GM18873 (cell line): Measurements from ENCODE around the gene OCEL1.
A peak's percentile ranks its signal among the peaks of the same experiment; 100 is the strongest.

Experiments
- ATAC-seq: cut with Tn5 transposase; IDR thresholded peaks from one replicate; pipeline ENCODE4 v1.9.1; 2021; ENCODE audit warnings: mild to moderate bottlenecking, moderate library complexity, moderate number of reproducible peaks; ENCODE audit not compliant: unreplicated experiment, low FRiP score

Gene OCEL1

DNA sequence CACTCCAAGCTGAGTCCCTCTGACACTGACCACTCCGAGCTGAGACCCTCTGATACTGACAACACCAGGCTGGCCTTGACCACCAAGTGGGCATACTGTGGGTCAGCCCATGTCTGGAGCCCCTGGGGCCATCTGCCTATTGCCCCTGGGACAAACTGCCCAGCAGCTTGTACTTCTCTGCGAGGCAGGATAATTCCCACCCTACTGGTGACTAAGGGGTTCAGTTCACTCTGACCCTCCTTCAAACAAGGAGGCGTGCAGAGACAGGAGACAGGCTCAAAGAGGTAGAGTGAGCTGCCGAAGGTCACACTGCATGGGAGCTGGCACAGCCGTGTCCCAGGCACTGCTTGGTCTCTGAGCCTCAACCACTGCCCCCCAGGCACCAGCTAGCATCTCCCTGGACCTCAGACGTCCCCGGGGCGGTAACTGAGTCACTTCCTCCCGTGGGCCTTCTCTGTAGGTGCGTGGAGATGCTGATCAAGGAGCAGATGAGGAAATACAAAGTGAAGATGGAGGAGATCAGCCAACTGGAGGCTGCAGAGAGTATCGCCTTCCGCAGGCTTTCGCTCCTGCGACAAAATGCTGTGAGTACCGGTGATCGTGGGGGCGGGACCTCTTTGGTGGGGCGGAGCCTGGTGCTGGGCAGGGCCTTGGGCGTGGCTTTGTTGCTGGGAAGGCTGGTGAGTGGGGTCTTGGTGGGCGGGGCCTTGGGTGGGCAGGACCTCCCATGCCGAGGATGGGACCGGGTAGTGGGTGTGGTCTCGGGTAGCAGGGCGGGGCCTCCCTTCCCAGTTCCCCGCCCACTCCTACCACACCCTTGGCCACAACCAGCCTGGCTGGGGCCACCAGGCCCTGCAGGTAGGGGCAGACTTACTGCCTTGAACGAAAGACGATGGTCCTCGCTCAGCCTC is 16.6 kb upstream of the OCEL1 start:
- no peak for ATAC-seq

GRCh38 chr19:17210296-17210695 is 15.7 kb upstream of the OCEL1 start:
- ATAC-seq: no peak

- ATAC-seq: no peak
These were observed 14.2 kb upstream of the OCEL1 start for GRCh38 chr19:17211547-17212446.

GRCh38 chr19:17213334-17213733 is 12.7 kb upstream of the OCEL1 start:
- ATAC-seq: no peak

- no peak for ATAC-seq
These were observed 11.4 kb upstream of the OCEL1 start for GRCh38 chr19:17214508-17215126.

DNA sequence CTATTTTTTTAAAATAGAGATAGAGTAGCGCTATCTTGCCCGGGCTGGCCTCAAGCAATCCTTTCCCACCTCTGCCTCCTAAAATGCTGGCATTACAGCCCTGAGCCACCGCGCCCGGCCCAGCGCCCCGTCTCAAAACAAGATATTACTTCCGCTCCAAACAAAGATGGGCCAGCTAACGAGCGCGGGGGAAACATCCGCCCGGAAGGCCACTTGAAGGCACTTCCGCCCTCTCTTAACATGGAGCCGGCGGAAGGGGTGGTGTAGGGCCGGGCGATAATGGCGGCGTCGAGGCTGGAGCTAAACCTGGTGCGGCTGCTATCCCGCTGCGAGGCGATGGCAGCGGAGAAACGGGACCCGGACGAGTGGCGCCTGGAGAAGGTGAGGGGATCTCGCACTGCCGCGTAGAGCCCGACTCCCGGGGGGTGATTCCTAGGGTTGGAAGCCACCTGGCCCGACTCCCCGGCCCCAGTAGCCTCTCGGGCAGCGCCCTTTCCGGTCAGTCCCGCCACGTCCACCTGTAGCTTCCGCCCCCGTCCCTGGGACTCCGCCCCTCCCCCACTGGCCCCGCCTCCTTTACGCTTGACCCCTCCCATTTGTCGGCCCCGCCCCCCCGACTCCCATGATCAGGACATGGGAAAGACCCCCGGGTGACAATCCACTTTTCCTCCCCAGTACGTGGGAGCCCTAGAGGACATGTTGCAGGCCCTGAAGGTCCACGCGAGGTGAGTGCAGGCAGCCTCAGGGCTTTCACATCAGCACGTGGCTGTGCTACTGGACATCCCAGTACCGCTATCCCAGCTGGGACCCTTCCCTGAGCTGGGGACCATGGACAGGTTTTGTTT is 10.7 kb upstream of the OCEL1 start, which contains the start of gene USE1:
Gene USE1 (plus strand): TSS at position 231 of the 845 bp plus-strand sequence. CDS start 49 bp downstream, at position 280.
- ATAC-seq: peak; percentile 52

- ATAC-seq: no peak
These were observed 9.9 kb upstream of the OCEL1 start for GRCh38 chr19:17216058-17216670.

DNA sequence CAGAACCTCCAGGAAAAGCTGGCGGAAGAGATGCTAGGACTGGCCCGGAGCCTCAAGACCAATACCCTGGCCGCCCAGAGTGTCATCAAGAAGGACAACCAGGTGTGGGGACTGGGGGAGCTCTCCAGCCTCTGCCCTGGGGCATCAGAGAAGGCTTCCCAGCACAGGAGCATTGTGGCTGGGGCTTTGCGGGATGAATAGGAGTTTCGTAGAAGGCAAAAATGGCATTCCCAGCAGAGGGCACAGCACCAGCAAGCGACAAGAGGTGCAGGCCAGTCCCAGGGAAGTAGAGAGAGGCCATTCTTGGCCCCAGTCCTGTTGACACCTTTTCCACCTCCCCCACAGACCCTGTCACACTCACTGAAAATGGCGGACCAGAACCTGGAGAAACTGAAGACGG is 6.7 kb upstream of the OCEL1 start:
- no peak for ATAC-seq

DNA sequence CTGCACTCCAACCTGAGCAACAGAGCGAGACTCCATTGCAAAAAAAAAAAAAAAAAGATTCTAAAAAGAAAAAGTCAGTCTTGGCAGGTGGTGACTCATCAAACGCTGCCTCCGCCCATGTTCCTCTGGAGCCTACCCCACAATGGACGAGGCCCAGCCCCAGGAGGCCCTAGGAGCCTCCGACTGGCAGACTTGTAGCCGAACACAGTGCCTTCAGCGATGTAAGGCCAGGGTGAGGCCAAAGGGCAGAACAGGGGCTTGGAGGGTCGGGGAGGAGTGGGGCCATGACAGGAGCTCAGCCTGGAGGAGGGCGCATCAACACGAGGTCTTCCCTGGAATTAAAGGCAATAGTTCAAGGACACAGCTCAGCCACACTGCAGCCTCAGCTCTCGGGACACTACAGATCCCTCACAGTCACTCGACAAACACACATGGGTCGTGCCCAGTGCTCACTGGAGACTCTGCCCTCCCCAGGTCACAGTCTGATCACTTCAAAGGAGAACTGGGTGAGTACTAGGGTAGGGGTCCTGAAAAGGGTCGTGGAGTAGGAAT is 5.7 kb upstream of the OCEL1 start:
- no peak for ATAC-seq

DNA sequence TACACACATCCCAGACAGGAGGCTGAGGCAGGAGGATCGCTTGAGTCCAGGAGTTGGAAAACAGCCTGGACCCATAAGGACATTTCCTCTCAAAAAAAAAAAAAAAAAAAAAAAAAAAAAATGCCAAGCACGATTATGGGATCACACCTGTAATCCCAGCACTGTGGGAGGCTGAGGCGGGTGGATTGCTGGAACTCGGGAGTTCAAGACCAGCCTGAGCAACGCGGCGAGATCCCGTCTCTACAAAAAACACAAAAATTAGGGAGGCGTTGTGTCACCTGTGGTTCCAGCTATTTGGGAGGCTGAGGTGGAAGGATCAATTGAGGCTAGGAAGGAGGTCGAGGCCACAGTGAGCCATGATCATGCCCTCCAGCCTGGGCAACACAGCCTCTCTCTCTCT is 973 bp upstream of the OCEL1 start:
- no peak for ATAC-seq

GRCh38 chr19:17227798-17228367 is 1.9 kb downstream of the OCEL1 start:
- no peak for ATAC-seq

GRCh38 chr19:17229890-17230289 is 3.9 kb downstream of the OCEL1 start:
- ATAC-seq: no peak

GRCh38 chr19:17232258-17232657 is 6.2 kb downstream of the OCEL1 start:
- no peak for ATAC-seq

DNA sequence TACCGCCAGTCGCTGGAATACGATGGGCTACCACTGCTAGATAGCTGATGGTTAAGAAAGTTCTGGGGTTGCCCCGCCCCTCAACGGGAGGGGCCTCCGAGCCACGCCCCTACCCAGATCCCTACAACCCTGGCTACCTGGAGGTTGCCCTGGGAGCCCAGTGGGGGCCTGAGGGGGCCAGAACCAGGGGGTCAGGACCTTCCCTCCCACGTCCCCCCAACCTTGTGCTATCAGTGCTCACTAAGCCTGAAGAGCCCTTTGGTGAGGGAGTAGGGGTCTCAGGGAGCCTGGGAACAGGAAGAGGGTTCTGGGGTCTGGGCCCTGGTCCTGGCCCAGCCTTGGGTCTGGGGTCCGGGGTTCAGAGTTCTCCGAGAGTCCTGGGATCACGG is 8.9 kb downstream of the OCEL1 start:
- peak; percentile 38 for ATAC-seq

- ATAC-seq: peak; percentile 43
These were observed 9.4 kb downstream of the OCEL1 start for GRCh38 chr19:17235300-17235970.

DNA sequence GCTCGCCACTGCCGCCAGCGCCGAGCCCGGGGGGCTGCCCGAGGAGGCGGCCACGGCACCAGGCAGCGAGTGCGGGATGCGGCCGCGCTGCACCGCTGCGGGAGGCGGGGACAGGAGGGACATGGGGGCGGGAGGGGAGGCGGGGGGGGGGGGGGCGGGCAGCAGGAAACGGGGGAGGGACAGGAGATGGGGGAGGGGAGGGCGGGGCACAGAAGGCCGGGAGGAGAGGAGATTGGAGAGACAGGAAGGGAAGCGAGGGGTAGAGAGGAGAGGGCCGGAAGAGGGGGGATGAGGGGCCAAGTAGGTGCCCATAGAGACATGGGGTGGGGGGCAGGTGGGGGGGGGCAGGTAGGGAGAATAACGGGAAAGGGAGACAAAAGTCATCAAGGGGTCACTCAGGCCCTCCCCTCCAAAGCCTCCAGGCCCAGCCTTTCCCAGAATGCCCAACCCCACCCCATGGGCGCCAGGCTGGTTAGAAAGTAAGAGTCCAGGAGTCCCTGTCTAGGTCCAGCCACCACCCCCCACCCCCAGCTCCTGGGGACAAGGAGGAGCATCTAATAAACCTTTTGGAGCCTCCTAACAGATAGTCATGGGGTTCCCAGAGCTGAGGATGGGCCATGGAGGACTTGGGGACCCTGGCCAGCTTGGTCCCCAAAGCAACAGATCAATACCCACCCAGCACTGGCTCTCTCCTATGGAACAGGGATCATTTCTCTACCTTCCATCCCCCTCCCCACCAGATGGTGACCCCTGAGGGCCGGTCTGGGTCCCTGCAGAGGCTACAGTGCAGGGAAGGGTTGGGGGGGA is 10.1 kb downstream of the OCEL1 start:
- ATAC-seq: no peak

GRCh38 chr19:17236811-17237543 is 11.0 kb downstream of the OCEL1 start:
- no peak for ATAC-seq
